Activated CD4-positive, alpha-beta T cell treated with anti-CD3 and anti-CD28 coated beads, Interleukin-10, Interleukin-2, amounts not matched to agents 100 ng/mL and 50 ng/mL, durations not matched to agents 16 hours and 8 hours (primary cell): ENCODE measurements around the gene TGFA.

Experiments used
- DNase-seq: peaks from one replicate; pipeline ENCODE4 v3.0.0-alpha.2; 2020

Gene TGFA

GRCh38 chr2:70523996-70524965 is 29.3 kb downstream of the TGFA start:
- DNase-seq: peak; percentile 29

- DNase-seq: no peak
Measured at GRCh38 chr2:70523672-70523995, 30.0 kb downstream of the TGFA start.

- no peak for DNase-seq
Measured at GRCh38 chr2:70522627-70523026, 31.0 kb downstream of the TGFA start.

- DNase-seq: no peak
Measured at GRCh38 chr2:70520825-70521224, 32.8 kb downstream of the TGFA start.

- DNase-seq: no peak
Measured at GRCh38 chr2:70519453-70519852, 34.2 kb downstream of the TGFA start.

- no peak for DNase-seq
Measured at GRCh38 chr2:70518557-70518956, 35.1 kb downstream of the TGFA start.

GRCh38 chr2:70517804-70518203 is 35.8 kb downstream of the TGFA start:
- DNase-seq: no peak

- DNase-seq: peak; percentile 75
Measured at GRCh38 chr2:70516596-70516995, 37.0 kb downstream of the TGFA start.

- peak; percentile 54 for DNase-seq
Measured at GRCh38 chr2:70515938-70516337, 37.7 kb downstream of the TGFA start.

- DNase-seq: no peak
Measured at GRCh38 chr2:70514612-70515055, 39.0 kb downstream of the TGFA start.

- DNase-seq: no peak
Measured at GRCh38 chr2:70513738-70514137, 39.9 kb downstream of the TGFA start.

GRCh38 chr2:70511971-70512729 is 41.5 kb downstream of the TGFA start:
- DNase-seq: no peak

GRCh38 chr2:70510313-70510712 is 43.3 kb downstream of the TGFA start:
- DNase-seq: no peak

- DNase-seq: no peak
Measured at GRCh38 chr2:70509565-70509964, 44.1 kb downstream of the TGFA start.

- no peak for DNase-seq
Measured at GRCh38 chr2:70508711-70509462, 44.7 kb downstream of the TGFA start.

- DNase-seq: no peak
Measured at GRCh38 chr2:70505613-70506391, 47.8 kb downstream of the TGFA start.

- DNase-seq: no peak
Measured at GRCh38 chr2:70504750-70505149, 48.9 kb downstream of the TGFA start.

- DNase-seq: no peak
Measured at GRCh38 chr2:70503896-70504295, 49.7 kb downstream of the TGFA start.

GRCh38 chr2:70501728-70502127 is 51.9 kb downstream of the TGFA start:
- DNase-seq: no peak

GRCh38 chr2:70501215-70501614 is 52.4 kb downstream of the TGFA start:
- DNase-seq: no peak

GRCh38 chr2:70499253-70499652 is 54.4 kb downstream of the TGFA start:
- no peak for DNase-seq

- DNase-seq: no peak
Measured at GRCh38 chr2:70498528-70498927, 55.1 kb downstream of the TGFA start.
